GM19395 (cell line): Measurements from ENCODE around the gene USP16.
"Not testable (repeated sequence)": the region's sequence is repeated elsewhere in the genome, so short reads cannot be mapped to it uniquely, and the experiment has no call there.

Experiments
- ATAC-seq: cut with Tn5 transposase; IDR thresholded peaks from one replicate; pipeline ENCODE4 v1.9.1; 2021; ENCODE audit warnings: mild to moderate bottlenecking, moderate library complexity; ENCODE audit not compliant: unreplicated experiment

USP16 gene

GRCh38 chr21:29024474-29025327 is at the start of gene USP16:
TSS of gene USP16 (plus strand) at chr21:29024668. CDS start at chr21:29027914, 3,246 bp downstream.
- peak; percentile 98 for ATAC-seq

GRCh38 chr21:28975397-28975796 is 49.1 kb upstream of the USP16 start:
- no peak for ATAC-seq

GRCh38 chr21:28979092-28979491 is 45.4 kb upstream of the USP16 start:
- ATAC-seq: no peak

GRCh38 chr21:28982637-28983036 is 41.8 kb upstream of the USP16 start:
- no peak for ATAC-seq

GRCh38 chr21:28986677-28987076 is 37.8 kb upstream of the USP16 start:
- ATAC-seq: no peak

- not testable (repeated sequence) for ATAC-seq
These were observed 36.3 kb upstream of the USP16 start for GRCh38 chr21:28988146-28988545.

- ATAC-seq: no peak
These were observed 32.5 kb upstream of the USP16 start for GRCh38 chr21:28991861-28992525.

GRCh38 chr21:28992526-28993292 is 31.8 kb upstream of the USP16 start, which contains the start of gene LTN1:
TSS of gene LTN1 (minus strand) at chr21:28992877. CDS start at chr21:28992805, 72 bp downstream.
- peak; percentile 98 for ATAC-seq

- ATAC-seq: no peak
These were observed 31.2 kb upstream of the USP16 start for GRCh38 chr21:28993293-28993629.

GRCh38 chr21:29002442-29003144 is 21.9 kb upstream of the USP16 start:
- ATAC-seq: peak; percentile 97

- ATAC-seq: no peak
These were observed 18.8 kb upstream of the USP16 start for GRCh38 chr21:29005696-29006095.

GRCh38 chr21:29007135-29007534 is 17.3 kb upstream of the USP16 start:
- no peak for ATAC-seq

GRCh38 chr21:29007810-29008209 is 16.7 kb upstream of the USP16 start:
- no peak for ATAC-seq

GRCh38 chr21:29008367-29008766 is 16.1 kb upstream of the USP16 start:
- ATAC-seq: no peak

GRCh38 chr21:29011236-29011635 is 13.2 kb upstream of the USP16 start:
- not testable (repeated sequence) for ATAC-seq

GRCh38 chr21:29017639-29018237 is 6.7 kb upstream of the USP16 start:
- peak; percentile 30 for ATAC-seq

- ATAC-seq: peak; percentile 23
These were observed 5.9 kb upstream of the USP16 start for GRCh38 chr21:29018540-29018939.

GRCh38 chr21:29022166-29022565 is 2.3 kb upstream of the USP16 start:
- ATAC-seq: no peak

- ATAC-seq: no peak
These were observed 853 bp downstream of the USP16 start for GRCh38 chr21:29025328-29025713.

- no peak for ATAC-seq
These were observed 5.1 kb downstream of the USP16 start for GRCh38 chr21:29029524-29029923.
